Body of pancreas (tissue), 4 donors: Measurements from ENCODE around the gene TIGD2. TPM values are rescaled to one million over a fixed set of nuclear protein-coding genes. Genes with fewer than 3 reads are reported as not detected.

Experiments used
- ATAC-seq: fragments of 150-250 bp; one replicate; pipeline ENCODE4 v1.9.1; 2016
- DNase-seq, 4 donors: peaks; one replicate each; pipeline ENCODE4 v3.0.0-alpha.2; 2019
- H3K27ac ChIP-seq, 4 donors: fragments of 200-600 bp; sonication (generic); 1 replicate in 3 of 4; 2 replicates in 1 of 4; pipeline versions ENCODE4 v1.5.1 to v1.6.1; 2016 to 2019; ENCODE audit warnings: mild to moderate bottlenecking in 1 of 4, mixed read lengths in 1 of 4, moderate library complexity in 1 of 4
- H3K27me3 ChIP-seq, 2 donors: fragments of 200-600 bp; sonication (generic); one replicate each; pipeline ENCODE4 v1.6.0; 2016; ENCODE audit warnings: mild to moderate bottlenecking in 1 of 2
- H3K36me3 ChIP-seq, 2 donors: fragments of 200-600 bp; sonication (generic); replicated peaks in 1 of 2; 2 replicates each; pipeline ENCODE4 v1.5.1; 2016; ENCODE audit warnings: low read depth in 2 of 2; ENCODE audit not compliant: insufficient read depth in 1 of 2
- H3K4me1 ChIP-seq: fragments of 200-600 bp; sonication (generic); one replicate; pipeline ENCODE4 v1.6.0; 2016
- H3K4me3 ChIP-seq, 2 donors: fragments of 200-600 bp; sonication (generic); 1 replicate in 1 of 2; 2 replicates in 1 of 2; pipeline ENCODE4 v1.5.1; 2016 to 2019
- H3K9me3 ChIP-seq, 3 donors: fragments of 200-600 bp; sonication (generic); 1 replicate in 2 of 3; 2 replicates in 1 of 3; pipeline ENCODE4 v1.5.1; 2016
- POLR2A ChIP-seq, 3 donors: fragments of 450-650 bp; IDR thresholded peaks; one replicate each; pipeline ENCODE4 v1.6.1; 2016; ENCODE audit warnings: antibody characterized with exemption in 3 of 3, mild to moderate bottlenecking in 2 of 3
- WGBS, 2 donors: methylation state at CpG; one replicate each; pipeline ENCODE4 v1.1.5; 2017; 5-methylcytosine and 5-hydroxymethylcytosine counted together
- intact Hi-C: fragments of 100-400 bp; cut with DNase I; formaldehyde crosslinking; loops from one replicate; pipeline ENCODE4 v1.15.1; 2023
- total RNA-seq, 2 donors: library from RNA; depleted of rRNA; stranded (reverse); fragments of >200 nt; gene quantifications; one replicate each; pipeline ENCODE4 v1.1.0, GENCODE V29; 2016
- TF ChIP-seq, protein P1 (sequence below), 7 experiments: fragments of 450-650 bp in 4 of 7; fragments of 200-600 bp in 3 of 7; sonication (generic) in 3 of 7; IDR thresholded peaks; one replicate each; pipeline ENCODE4 v1.5.1; 2016 to 2019; ENCODE audit warnings: antibody characterized with exemption in 7 of 7

TIGD2 gene
- total RNA-seq, 2 donors from 2014 or later: 0.99 to 3.6 TPM

- peaks cover 16% of the 10 kb centered on the region for H3K4me1 ChIP-seq
- intact Hi-C loops: no loop called here
- H3K27me3 ChIP-seq: no peaks in the 10 kb centered on the region
- WGBS, 2 donors: 98 to 100% methylated on average over 3 to 4 of the region's 4 CpGs
- TF ChIP-seq POLR2A (IDR thresholded peaks at IDR 0.05): no peak
- TF ChIP-seq, protein P1, sequence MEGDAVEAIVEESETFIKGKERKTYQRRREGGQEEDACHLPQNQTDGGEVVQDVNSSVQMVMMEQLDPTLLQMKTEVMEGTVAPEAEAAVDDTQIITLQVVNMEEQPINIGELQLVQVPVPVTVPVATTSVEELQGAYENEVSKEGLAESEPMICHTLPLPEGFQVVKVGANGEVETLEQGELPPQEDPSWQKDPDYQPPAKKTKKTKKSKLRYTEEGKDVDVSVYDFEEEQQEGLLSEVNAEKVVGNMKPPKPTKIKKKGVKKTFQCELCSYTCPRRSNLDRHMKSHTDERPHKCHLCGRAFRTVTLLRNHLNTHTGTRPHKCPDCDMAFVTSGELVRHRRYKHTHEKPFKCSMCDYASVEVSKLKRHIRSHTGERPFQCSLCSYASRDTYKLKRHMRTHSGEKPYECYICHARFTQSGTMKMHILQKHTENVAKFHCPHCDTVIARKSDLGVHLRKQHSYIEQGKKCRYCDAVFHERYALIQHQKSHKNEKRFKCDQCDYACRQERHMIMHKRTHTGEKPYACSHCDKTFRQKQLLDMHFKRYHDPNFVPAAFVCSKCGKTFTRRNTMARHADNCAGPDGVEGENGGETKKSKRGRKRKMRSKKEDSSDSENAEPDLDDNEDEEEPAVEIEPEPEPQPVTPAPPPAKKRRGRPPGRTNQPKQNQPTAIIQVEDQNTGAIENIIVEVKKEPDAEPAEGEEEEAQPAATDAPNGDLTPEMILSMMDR (IDR thresholded peaks at IDR 0.05): no peak
- no peak overlapping the region for H3K4me3 ChIP-seq
- H3K36me3 ChIP-seq: no peaks in the 10 kb centered on the region
- no peaks in the 10 kb centered on the region for H3K9me3 ChIP-seq
- DNase-seq: no peak
- no peak overlapping the region for H3K27ac ChIP-seq
- ATAC-seq: no peak
Observed at GRCh38 chr4:89108091-89108490, 3.2 kb upstream of the TIGD2 start.

GRCh38 chr4:89109841-89110540 lies 1.3 kb upstream of the TIGD2 start:
- peaks cover 17% of the 10 kb centered on the region for H3K4me1 ChIP-seq
- intact Hi-C loops: no loop called here
- ATAC-seq (no peak), DNase-seq (peak; percentile 54 to 65 (median 56))
- H3K4me3 ChIP-seq: peak overlapping the region; percentile 10 to 54
- TF ChIP-seq, protein P1 (IDR thresholded peaks at IDR 0.05): no peak
- TF ChIP-seq POLR2A (IDR thresholded peaks at IDR 0.05): peak in 2 of 3 donors; percentile 52 to 68
- H3K27ac ChIP-seq: peak overlapping the region; percentile 80 to 96 (median 91)
- H3K36me3 ChIP-seq: no peaks in the 10 kb centered on the region
- no peaks in the 10 kb centered on the region for H3K27me3 ChIP-seq
- WGBS, 2 donors: 22 to 24% methylated on average over 10 of the region's 10 CpGs
- H3K9me3 ChIP-seq: no peaks in the 10 kb centered on the region

DNA sequence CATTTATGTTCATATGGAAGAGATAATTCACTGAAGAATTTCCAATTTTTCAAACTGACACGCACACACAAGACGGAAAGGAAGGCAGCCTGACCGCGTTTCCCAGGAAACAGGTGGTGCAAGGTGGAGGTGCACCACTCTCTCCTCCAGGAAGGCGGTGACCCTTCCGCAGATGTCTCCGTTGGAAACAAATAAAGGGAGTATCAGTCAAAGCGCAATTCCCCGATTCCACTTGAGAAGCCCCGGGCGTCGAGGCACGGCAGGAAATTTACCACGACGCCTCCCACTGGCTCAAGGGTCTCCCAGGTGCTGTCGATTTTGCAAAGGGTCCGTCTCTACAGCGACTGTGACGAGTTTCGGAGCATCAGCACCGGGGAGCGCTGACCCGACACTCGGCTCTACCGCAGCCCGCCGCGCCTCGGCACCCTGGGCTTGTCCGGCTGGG lies 770 bp upstream of the TIGD2 start:
- intact Hi-C loops: no loop called here
- WGBS, 2 donors: 0 to 1% methylated on average over 7 to 30 of the region's 30 CpGs
- peak; percentile 57 to 76 (median 70) for DNase-seq
- Histone ChIP-seq H3K4me1 (peaks cover 17% of the 10 kb centered on the region), H3K27me3 (no peaks in the 10 kb centered on the region), H3K9me3 (no peaks in the 10 kb centered on the region), H3K4me3 (peak overlapping the region; percentile 30 to 54), H3K27ac (peak overlapping the region; percentile 80 to 96 (median 91)), H3K36me3 (no peaks in the 10 kb centered on the region)
- TF ChIP-seq, protein P1 (IDR thresholded peaks at IDR 0.05): no peak
- TF ChIP-seq POLR2A (IDR thresholded peaks at IDR 0.05): peak in 2 of 3 donors; percentile 42 to 65
- ATAC-seq: peak; percentile 53

- ATAC-seq: no peak
- H3K27me3 ChIP-seq: no peaks in the 10 kb centered on the region
- peak overlapping the region; percentile 87 to 96 (median 92) for H3K27ac ChIP-seq
- H3K4me1 ChIP-seq: peaks cover 17% of the 10 kb centered on the region
- DNase-seq: peak in 2 of 4 donors; percentile 22 to 33
- H3K4me3 ChIP-seq: peak overlapping the region; percentile 54 to 76
- H3K36me3 ChIP-seq: no peaks in the 10 kb centered on the region
- 7 to 8% methylated on average over 13 to 15 of the region's 15 CpGs for WGBS, 2 donors
- intact Hi-C loops: no loop called here
- no peaks in the 10 kb centered on the region for H3K9me3 ChIP-seq
- TF ChIP-seq POLR2A (IDR thresholded peaks at IDR 0.05): no peak
- TF ChIP-seq, protein P1 (IDR thresholded peaks at IDR 0.05): no peak
Observed at GRCh38 chr4:89111833-89112563, 665 bp downstream of the TIGD2 start.
